ENCODE results near the gene ABCA4.

Gene ABCA4

GRCh38 chr1:94079080-94079940, 41.6 kb downstream of the ABCA4 start:
- no peak for DNase-seq

- DNase-seq = no peak
Observed at GRCh38 chr1:94072840-94073522, 48.0 kb downstream of the ABCA4 start.

- no peak for DNase-seq
Observed at GRCh38 chr1:94071976-94072375, 49.0 kb downstream of the ABCA4 start.

- DNase-seq = no peak
Observed at GRCh38 chr1:94071391-94071790, 49.6 kb downstream of the ABCA4 start.

- DNase-seq = no peak
Observed at GRCh38 chr1:94070865-94071264, 50.1 kb downstream of the ABCA4 start.

GRCh38 chr1:94069919-94070285, 51.0 kb downstream of the ABCA4 start:
- no peak for DNase-seq

GRCh38 chr1:94068999-94069918, 51.7 kb downstream of the ABCA4 start:
- DNase-seq = no peak

- no peak for DNase-seq
Observed at GRCh38 chr1:94068096-94068998, 52.6 kb downstream of the ABCA4 start.

GRCh38 chr1:94067196-94067595, 53.8 kb downstream of the ABCA4 start:
- DNase-seq = no peak

- no peak for DNase-seq
Observed at GRCh38 chr1:94063379-94063778, 57.6 kb downstream of the ABCA4 start.

- peak; percentile 16 for DNase-seq
Observed at GRCh38 chr1:94061513-94062443, 59.2 kb downstream of the ABCA4 start.

GRCh38 chr1:94060720-94061119, 60.2 kb downstream of the ABCA4 start:
- DNase-seq = no peak

- DNase-seq = no peak
Observed at GRCh38 chr1:94058766-94059165, 62.2 kb downstream of the ABCA4 start.

GRCh38 chr1:94056996-94057395, 64.0 kb downstream of the ABCA4 start:
- DNase-seq = no peak

- no peak for DNase-seq
Observed at GRCh38 chr1:94056171-94056570, 64.8 kb downstream of the ABCA4 start.

- DNase-seq = no peak
Observed at GRCh38 chr1:94055459-94056122, 65.4 kb downstream of the ABCA4 start.

- no peak for DNase-seq
Observed at GRCh38 chr1:94050675-94051074, 70.3 kb downstream of the ABCA4 start.

GRCh38 chr1:94050254-94050653, 70.7 kb downstream of the ABCA4 start:
- no peak for DNase-seq

- DNase-seq = no peak
Observed at GRCh38 chr1:94049791-94050190, 71.2 kb downstream of the ABCA4 start.

- no peak for DNase-seq
Observed at GRCh38 chr1:94048413-94049164, 72.4 kb downstream of the ABCA4 start.

Measured in DMS 273 treated with DMSO at 0.1 percent for 48 hours (cell line).